ENCODE measurements around the gene TAC1.
"Not testable (repeated sequence)": the region's sequence is repeated elsewhere in the genome, so short reads cannot be mapped to it uniquely, and the experiment has no call there.

TAC1 gene

DNA sequence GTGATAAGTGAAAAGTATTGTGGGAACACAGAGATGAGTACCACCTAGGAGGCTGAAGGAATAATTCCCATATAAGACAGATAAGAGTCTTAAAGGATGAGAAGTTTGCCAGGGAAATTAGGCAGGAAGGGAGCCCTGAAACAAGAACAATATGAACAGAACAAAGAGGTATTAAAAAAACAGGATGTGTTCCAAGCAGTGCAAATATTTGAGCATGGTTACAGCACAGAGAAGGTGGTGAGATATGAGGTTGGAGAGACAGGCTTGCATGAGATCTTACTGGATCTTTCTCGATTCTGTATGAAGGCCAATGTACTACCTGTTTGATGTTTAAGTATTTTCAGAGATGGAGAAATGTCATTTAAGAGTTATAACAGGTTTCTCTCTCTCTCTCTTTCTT is 20.3 kb downstream of the TAC1 start:
- in situ Hi-C loops (cut with HindIII; ENCODE audit: low sequenced_read_pairs) = no loop called here
- TF ChIP-seq, protein P1, sequence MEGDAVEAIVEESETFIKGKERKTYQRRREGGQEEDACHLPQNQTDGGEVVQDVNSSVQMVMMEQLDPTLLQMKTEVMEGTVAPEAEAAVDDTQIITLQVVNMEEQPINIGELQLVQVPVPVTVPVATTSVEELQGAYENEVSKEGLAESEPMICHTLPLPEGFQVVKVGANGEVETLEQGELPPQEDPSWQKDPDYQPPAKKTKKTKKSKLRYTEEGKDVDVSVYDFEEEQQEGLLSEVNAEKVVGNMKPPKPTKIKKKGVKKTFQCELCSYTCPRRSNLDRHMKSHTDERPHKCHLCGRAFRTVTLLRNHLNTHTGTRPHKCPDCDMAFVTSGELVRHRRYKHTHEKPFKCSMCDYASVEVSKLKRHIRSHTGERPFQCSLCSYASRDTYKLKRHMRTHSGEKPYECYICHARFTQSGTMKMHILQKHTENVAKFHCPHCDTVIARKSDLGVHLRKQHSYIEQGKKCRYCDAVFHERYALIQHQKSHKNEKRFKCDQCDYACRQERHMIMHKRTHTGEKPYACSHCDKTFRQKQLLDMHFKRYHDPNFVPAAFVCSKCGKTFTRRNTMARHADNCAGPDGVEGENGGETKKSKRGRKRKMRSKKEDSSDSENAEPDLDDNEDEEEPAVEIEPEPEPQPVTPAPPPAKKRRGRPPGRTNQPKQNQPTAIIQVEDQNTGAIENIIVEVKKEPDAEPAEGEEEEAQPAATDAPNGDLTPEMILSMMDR (IDR thresholded peaks at IDR 0.05; ENCODE audit: low read depth, low read length, missing control alignments) = no peak
- no peak for DNase-seq (ENCODE audit: low read depth)
- no peak overlapping the region for H3K4me3 ChIP-seq (ENCODE audit: low read depth, low read length)

DNA sequence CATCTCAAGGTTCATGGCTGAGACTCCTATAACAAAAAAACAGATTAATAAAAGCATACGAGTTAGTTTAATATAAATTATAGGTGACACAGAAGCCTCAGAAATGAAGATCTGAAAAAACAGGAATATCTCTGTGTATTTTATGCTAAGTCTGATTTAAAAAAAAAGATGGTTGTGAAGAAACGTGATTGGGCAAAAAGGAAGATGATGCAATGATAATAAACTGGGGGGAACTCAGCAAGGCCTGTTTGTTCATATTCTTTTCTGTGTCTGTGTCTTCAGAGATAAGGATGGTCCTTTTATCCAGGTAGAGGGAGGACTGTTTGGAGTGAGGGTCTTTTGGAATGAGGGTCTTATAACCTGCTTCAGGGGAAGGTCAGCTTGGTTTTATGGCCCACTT is 25.9 kb downstream of the TAC1 start:
- in situ Hi-C loops (cut with HindIII; ENCODE audit: low sequenced_read_pairs) = no loop called here
- DNase-seq (ENCODE audit: low read depth) = no peak
- TF ChIP-seq, protein P1 (IDR thresholded peaks at IDR 0.05; ENCODE audit: low read depth, low read length, missing control alignments) = no peak
- no peak overlapping the region for H3K4me3 ChIP-seq (ENCODE audit: low read depth, low read length)

DNA sequence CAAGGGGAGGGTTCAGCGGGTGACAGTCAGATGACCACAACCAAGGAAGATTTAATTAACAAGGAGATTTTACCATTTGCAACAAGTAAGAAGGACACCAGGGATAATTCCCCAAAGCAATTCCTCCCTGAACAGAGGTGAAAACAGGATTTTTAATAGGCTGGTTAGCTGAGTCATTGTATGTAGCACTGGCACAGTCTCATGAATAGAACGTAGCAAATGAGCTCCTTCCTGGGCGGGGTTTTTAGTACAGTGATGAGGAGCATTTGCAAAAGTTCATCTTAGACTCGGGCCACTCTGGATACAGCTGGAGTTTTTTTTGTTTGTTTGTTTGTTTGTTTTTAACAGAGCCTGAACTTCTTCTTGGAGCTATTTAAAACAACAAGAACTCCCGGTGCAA is 39.0 kb downstream of the TAC1 start:
- TF ChIP-seq, protein P1 (IDR thresholded peaks at IDR 0.05; ENCODE audit: low read depth, low read length, missing control alignments) = no peak
- in situ Hi-C loops (cut with HindIII; ENCODE audit: low sequenced_read_pairs) = no loop called here
- no peak for DNase-seq (ENCODE audit: low read depth)
- no peak overlapping the region for H3K4me3 ChIP-seq (ENCODE audit: low read depth, low read length)

DNA sequence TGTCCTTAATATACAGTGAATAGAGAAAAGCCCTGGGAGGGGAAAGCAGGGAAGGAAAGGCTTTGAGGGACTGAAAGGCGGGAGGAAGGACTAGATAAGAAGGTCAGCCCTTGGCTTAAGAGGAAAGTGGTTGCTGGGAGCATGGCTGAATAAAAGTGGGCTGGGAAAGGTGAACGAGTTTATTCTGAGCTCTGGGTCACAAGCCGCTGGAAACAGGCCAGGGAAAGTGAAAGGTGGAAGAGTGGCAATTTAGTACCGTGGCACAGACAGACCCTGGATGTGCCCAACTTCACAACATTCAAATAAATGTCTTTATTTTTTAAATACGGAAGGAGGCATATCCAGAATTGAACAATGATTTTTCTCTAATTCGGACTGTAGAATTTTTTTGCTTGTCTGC is 39.7 kb downstream of the TAC1 start:
- no peak for DNase-seq (ENCODE audit: low read depth)
- in situ Hi-C loops (cut with HindIII; ENCODE audit: low sequenced_read_pairs) = no loop called here
- no peak overlapping the region for H3K4me3 ChIP-seq (ENCODE audit: low read depth, low read length)
- TF ChIP-seq, protein P1 (IDR thresholded peaks at IDR 0.05; ENCODE audit: low read depth, low read length, missing control alignments) = no peak

DNA sequence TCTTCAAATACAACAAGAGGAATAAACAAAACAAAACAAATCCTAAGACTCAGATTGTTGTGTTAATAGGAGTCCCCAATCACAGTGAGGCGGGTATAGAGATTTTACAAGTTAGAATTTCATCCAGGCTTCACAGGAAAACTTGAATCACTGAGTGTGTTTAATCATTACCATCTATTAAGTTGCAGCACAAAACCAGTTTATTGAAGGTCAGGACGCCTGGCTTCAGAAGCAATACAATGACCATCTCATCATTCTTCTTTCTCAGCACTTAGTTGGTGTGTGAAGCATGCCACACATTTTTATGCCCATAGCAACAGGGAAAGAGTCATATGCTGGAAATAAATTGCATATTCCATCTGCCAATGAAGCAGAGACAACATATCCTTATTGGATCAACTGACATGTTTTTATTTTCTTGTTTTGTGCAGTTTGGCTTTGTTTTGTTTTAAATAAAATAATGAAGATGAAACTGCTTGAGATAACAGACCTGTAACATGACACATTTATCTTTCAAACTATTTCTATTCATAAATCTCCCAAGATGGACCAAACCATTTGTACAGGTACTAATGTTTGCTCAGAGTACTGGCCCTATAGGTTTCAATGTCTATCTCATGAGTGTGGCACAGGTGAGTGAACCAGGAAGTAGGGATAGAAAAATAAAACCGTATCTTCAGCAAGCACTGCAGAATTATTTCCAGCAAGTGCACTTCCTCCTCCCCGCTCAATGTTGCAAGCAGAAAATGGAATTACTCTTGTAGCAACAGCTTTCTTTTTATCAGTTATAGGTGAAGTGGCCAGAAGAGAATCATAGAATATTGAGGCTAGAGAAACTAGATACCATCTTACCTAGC is 40.4 kb downstream of the TAC1 start:
- in situ Hi-C loops (cut with HindIII; ENCODE audit: low sequenced_read_pairs) = no loop called here
- H3K4me3 ChIP-seq (ENCODE audit: low read depth, low read length) = no peak overlapping the region
- TF ChIP-seq, protein P1 (IDR thresholded peaks at IDR 0.05; ENCODE audit: low read depth, low read length, missing control alignments) = no peak
- DNase-seq (ENCODE audit: low read depth) = no peak

DNA sequence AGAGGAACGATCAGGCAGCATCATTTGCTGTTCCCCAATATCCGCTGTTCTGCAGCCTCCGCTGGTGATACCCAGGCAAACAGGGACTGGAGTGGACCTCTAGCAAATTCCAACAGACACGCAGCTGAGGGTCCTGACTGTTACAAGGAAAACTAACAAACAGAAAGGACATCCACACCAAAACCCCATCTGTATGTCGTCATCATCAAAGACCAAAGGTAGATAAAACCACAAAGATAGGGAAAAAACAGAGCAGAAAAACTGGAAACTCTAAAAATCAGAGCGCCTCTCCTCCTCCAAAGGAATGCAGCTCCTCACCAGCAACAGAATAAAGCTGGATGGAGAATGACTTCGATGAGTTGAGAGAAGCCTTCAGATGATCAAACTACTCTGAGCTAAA is 54.5 kb downstream of the TAC1 start:
- in situ Hi-C loops (cut with HindIII; ENCODE audit: low sequenced_read_pairs); DNase-seq (ENCODE audit: low read depth); H3K4me3 ChIP-seq (ENCODE audit: low read depth, low read length): not testable (repeated sequence)

Data from astrocyte of the cerebellum (primary cell).